ENCODE data around the gene EPRS1. TPM values are rescaled to one million over a fixed set of nuclear protein-coding genes. Genes with fewer than 3 reads are reported as not detected.
A peak's percentile ranks its signal among the peaks of the same experiment; 100 is the strongest.
"Not testable (repeated sequence)": the region's sequence is repeated elsewhere in the genome, so short reads cannot be mapped to it uniquely, and the experiment has no call there.

The EPRS1 gene
- polyA plus RNA-seq, 1 donor from 2014 or later, result 51.6 TPM

- Histone ChIP-seq H3K4me2 (ENCODE audit: low read length) (peak within 1 kb of the TSS; percentile 43), H3K27ac (ENCODE audit: low read length) (peak within 1 kb of the TSS; percentile 32), H3K9me3 (ENCODE audit: low read length) (no peaks in the 10 kb centered on the region), H4K20me1 (ENCODE audit: insufficient read depth) (no peaks in the 10 kb centered on the region), H3K79me2 (replicated peaks; ENCODE audit: insufficient read depth, low read length) (peaks cover 12% of the 10 kb centered on the region), H3F3A (ENCODE audit: insufficient read depth, low read length, poor library complexity, severe bottlenecking) (no peaks in the 10 kb centered on the region), H2AFZ (ENCODE audit: low read depth, low read length) (peak within 1 kb of the TSS; percentile 89), H3K9ac (ENCODE audit: low read length) (peak within 1 kb of the TSS; percentile 67), H3K27me3 (ENCODE audit: insufficient read depth, low read depth, low read length) (no peaks in the 10 kb centered on the region), H3K9me2 (ENCODE audit: insufficient read depth, low read length) (no peaks in the 10 kb centered on the region), H3K36me3 (ENCODE audit: insufficient read depth, low read length) (no peaks in the 10 kb centered on the region), H3K4me3 (ENCODE audit: low read length) (peak within 1 kb of the TSS; percentile 77)
- TF ChIP-seq CTCF (IDR thresholded peaks at IDR 0.05; ENCODE audit: poor library complexity, severe bottlenecking) (no peak), TAF1 (IDR thresholded peaks at IDR 0.05; ENCODE audit: low read depth) (no peak), MXI1 (conservative IDR thresholded peaks at IDR 0.05; ENCODE audit: poor library complexity, severe bottlenecking) (peak; percentile 67), POLR2AphosphoS5 (IDR thresholded peaks at IDR 0.05) (peak; percentile 65), REST (IDR thresholded peaks at IDR 0.05; ENCODE audit: borderline replicate concordance) (no peak), RAD21 (conservative IDR thresholded peaks at IDR 0.05) (no peak), EZH2 (IDR thresholded peaks at IDR 0.05; ENCODE audit: borderline replicate concordance, insufficient read depth, low read length, poor library complexity, severe bottlenecking) (no peak), EP300 (conservative IDR thresholded peaks at IDR 0.05; ENCODE audit: poor library complexity, severe bottlenecking) (peak; percentile 27), SMC3 (conservative IDR thresholded peaks at IDR 0.05; ENCODE audit: poor library complexity) (no peak)
Observed at GRCh38 chr1:220089650-220090556, 43.6 kb upstream of the EPRS1 start, which contains the start of gene BPNT1. BPNT1 (minus strand) TSS chr1:220089788; CDS start chr1:220079846, 9,942 bp downstream.

- H3K4me2 ChIP-seq (ENCODE audit: low read length), result not testable (repeated sequence)
Observed at GRCh38 chr1:220086261-220086686, 40.0 kb upstream of the EPRS1 start.

More at GRCh38 chr1:220086261-220086686, 40.0 kb upstream of the EPRS1 start:
- H4K20me1 ChIP-seq (ENCODE audit: insufficient read depth); H3K9me3 ChIP-seq (ENCODE audit: low read length); H3K4me3 ChIP-seq (ENCODE audit: low read length); H3K9ac ChIP-seq (ENCODE audit: low read length); H3F3A ChIP-seq (ENCODE audit: insufficient read depth, low read length, poor library complexity, severe bottlenecking); H2AFZ ChIP-seq (ENCODE audit: low read depth, low read length); H3K27ac ChIP-seq (ENCODE audit: low read length); H3K79me2 ChIP-seq (replicated peaks; ENCODE audit: insufficient read depth, low read length); H3K27me3 ChIP-seq (ENCODE audit: insufficient read depth, low read depth, low read length); H3K9me2 ChIP-seq (ENCODE audit: insufficient read depth, low read length); H3K36me3 ChIP-seq (ENCODE audit: insufficient read depth, low read length): not testable (repeated sequence)

Data from neural cell (in vitro differentiated cells).